Neutrophil (primary cell): ENCODE data around the gene HSPB9.

Experiments
- H3K27ac ChIP-seq: fragments of 200-600 bp; sonication (generic); 2 replicates; pipeline ENCODE4 v1.5.1; 2016; ENCODE audit warnings: mild to moderate bottlenecking, moderate library complexity
- H3K27me3 ChIP-seq: fragments of 200-600 bp; sonication (generic); 2 replicates; pipeline ENCODE4 v1.6.0; 2016; ENCODE audit warnings: mild to moderate bottlenecking
- H3K36me3 ChIP-seq: fragments of 200-600 bp; sonication (generic); 2 replicates; pipeline ENCODE4 v1.5.1; 2017
- H3K4me1 ChIP-seq, 2 experiments: fragments of 200-600 bp in 1 of 2; sonication (generic) in 1 of 2; 1 replicate in 1 of 2; 2 replicates in 1 of 2; pipeline versions ENCODE4 v1.5.1 to v1.6.1; 2013 to 2016; ENCODE audit warnings: low read depth in 1 of 2, low read length in 1 of 2, mild to moderate bottlenecking in 1 of 2, moderate library complexity in 1 of 2; ENCODE audit not compliant: control insufficient read depth in 1 of 2, insufficient read depth in 1 of 2
- H3K4me3 ChIP-seq, 2 experiments: fragments of 200-600 bp in 1 of 2; sonication (generic) in 1 of 2; 1 replicate in 1 of 2; 2 replicates in 1 of 2; pipeline ENCODE4 v1.5.1; 2013 to 2016; ENCODE audit warnings: low read depth in 1 of 2, low read length in 1 of 2, mild to moderate bottlenecking in 1 of 2, moderate library complexity in 1 of 2
- H3K9me3 ChIP-seq: fragments of 200-600 bp; sonication (generic); 2 replicates; pipeline ENCODE4 v1.5.1; 2016
- TF ChIP-seq, protein P1 (sequence below): fragments of 200-600 bp; sonication (generic); IDR thresholded peaks from 2 replicates; pipeline ENCODE4 v1.5.1; 2016; ENCODE audit warnings: antibody characterized with exemption

Gene HSPB9

GRCh38 chr17:42165751-42166150 lies 43.1 kb downstream of the HSPB9 start:
- H3K27ac ChIP-seq, result no peak overlapping the region
- no peak overlapping the region for H3K4me3 ChIP-seq
- H3K36me3 ChIP-seq, result no peaks in the 10 kb centered on the region
- TF ChIP-seq, protein P1, sequence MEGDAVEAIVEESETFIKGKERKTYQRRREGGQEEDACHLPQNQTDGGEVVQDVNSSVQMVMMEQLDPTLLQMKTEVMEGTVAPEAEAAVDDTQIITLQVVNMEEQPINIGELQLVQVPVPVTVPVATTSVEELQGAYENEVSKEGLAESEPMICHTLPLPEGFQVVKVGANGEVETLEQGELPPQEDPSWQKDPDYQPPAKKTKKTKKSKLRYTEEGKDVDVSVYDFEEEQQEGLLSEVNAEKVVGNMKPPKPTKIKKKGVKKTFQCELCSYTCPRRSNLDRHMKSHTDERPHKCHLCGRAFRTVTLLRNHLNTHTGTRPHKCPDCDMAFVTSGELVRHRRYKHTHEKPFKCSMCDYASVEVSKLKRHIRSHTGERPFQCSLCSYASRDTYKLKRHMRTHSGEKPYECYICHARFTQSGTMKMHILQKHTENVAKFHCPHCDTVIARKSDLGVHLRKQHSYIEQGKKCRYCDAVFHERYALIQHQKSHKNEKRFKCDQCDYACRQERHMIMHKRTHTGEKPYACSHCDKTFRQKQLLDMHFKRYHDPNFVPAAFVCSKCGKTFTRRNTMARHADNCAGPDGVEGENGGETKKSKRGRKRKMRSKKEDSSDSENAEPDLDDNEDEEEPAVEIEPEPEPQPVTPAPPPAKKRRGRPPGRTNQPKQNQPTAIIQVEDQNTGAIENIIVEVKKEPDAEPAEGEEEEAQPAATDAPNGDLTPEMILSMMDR, result no peak
- no peaks in the 10 kb centered on the region for H3K27me3 ChIP-seq
- H3K4me1 ChIP-seq, result peaks cover 20 to 22% of the 10 kb centered on the region in 2 experiments
- no peaks in the 10 kb centered on the region for H3K9me3 ChIP-seq

DNA sequence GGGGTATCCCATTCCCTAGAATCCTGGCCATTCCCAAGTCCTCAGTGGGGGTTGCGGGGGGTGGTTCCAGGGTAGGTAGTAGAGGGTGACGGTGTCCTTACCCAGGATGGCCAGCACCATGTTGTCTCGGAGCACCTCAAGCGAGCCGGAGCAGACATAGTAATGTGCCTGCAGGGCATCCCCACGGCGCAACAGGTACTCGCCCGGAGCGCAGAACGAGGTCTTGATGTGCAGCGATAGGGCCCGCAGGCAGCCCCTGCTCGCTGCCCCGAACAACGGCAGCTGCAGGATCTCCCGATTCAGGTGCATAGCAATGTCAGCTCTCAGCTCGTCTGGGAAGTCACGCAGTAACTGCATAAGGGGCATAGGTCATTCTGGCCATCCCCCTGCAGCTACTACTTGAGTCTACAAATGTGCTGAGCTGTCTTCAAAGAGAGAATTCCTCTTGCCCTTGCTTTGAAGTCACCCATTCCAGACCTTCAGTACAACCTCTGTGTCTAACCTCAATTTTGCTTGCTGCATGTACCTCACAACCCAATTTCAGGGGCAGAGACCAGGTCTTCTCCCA lies 43.7 kb downstream of the HSPB9 start:
- TF ChIP-seq, protein P1, result no peak
- Histone ChIP-seq H3K27me3 (no peaks in the 10 kb centered on the region), H3K4me1 (peaks cover 16 to 18% of the 10 kb centered on the region in 2 experiments), H3K27ac (no peak overlapping the region), H3K9me3 (no peaks in the 10 kb centered on the region), H3K36me3 (no peaks in the 10 kb centered on the region), H3K4me3 (no peak overlapping the region)

GRCh38 chr17:42167807-42168206 lies 45.2 kb downstream of the HSPB9 start:
- H3K27ac ChIP-seq, result no peak overlapping the region

DNA sequence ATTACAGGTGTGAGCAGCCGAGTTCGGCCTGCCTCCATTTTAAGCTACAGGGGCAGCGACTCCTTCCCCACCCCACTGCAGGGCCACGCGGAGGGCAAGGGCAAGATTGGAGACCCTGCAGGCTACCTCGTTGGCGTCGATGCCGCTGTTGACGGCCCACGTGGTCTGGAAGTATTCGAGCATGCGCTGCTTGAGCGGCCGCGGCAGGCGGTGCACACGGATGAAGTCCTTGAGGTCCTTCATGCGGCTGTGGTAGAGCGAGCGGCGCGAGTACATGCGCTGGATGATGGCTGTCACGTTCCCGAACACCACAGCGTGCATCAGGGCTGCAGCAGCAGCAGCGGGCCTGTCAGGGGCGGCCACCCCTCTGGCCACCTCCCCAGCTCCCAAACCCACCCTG lies 46.7 kb downstream of the HSPB9 start:
- H3K9me3 ChIP-seq, result no peaks in the 10 kb centered on the region
- H3K27ac ChIP-seq, result no peak overlapping the region
- TF ChIP-seq, protein P1, result no peak
- H3K4me1 ChIP-seq, result no peaks in the 10 kb centered on the region
- H3K36me3 ChIP-seq, result no peaks in the 10 kb centered on the region
- H3K4me3 ChIP-seq, result no peak overlapping the region
- peaks cover 1% of the 10 kb centered on the region for H3K27me3 ChIP-seq

More at GRCh38 chr17:42167807-42168206, 45.2 kb downstream of the HSPB9 start:
- TF ChIP-seq, protein P1, result no peak
- no peaks in the 10 kb centered on the region for H3K27me3 ChIP-seq
- no peaks in the 10 kb centered on the region for H3K9me3 ChIP-seq
- no peaks in the 10 kb centered on the region for H3K36me3 ChIP-seq
- H3K4me1 ChIP-seq, result peaks cover under 1 to 3% of the 10 kb centered on the region in 2 experiments
- no peak overlapping the region for H3K4me3 ChIP-seq

DNA sequence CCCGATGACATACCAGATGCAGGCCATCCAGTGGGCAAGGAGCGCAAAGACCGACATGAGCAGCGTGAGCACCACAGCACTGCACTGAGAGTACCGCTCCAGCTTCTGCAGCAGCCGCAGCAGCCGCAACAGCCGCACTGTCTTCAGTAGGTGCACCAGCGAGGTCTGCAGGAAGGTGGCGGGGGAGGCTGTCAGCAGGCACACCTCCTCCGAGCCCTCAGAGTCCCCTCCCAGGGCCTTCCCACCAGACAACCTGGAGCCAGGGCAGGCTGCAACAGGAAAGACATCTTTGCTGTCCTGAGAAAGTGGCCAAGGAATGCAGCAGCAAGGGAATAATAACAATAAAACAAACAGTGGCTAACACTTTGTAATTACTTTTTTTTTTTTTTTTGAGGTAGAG lies 49.2 kb downstream of the HSPB9 start:
- no peaks in the 10 kb centered on the region for H3K36me3 ChIP-seq
- peaks cover 8% of the 10 kb centered on the region for H3K27me3 ChIP-seq
- no peak overlapping the region for H3K27ac ChIP-seq
- H3K4me3 ChIP-seq, result no peak overlapping the region
- no peaks in the 10 kb centered on the region for H3K9me3 ChIP-seq
- TF ChIP-seq, protein P1, result no peak
- no peaks in the 10 kb centered on the region for H3K4me1 ChIP-seq
